BJ (cell line): ENCODE results near the gene RGCC. TPM values are rescaled to one million over a fixed set of nuclear protein-coding genes. Genes with fewer than 3 reads are reported as not detected.

ENCODE experiments used
- CTCF ChIA-PET: fragments of 350-600 bp; formaldehyde crosslinking; extraction: SDS; loops from one replicate; lab custom pipeline; 2021; ENCODE audit warnings: antibody characterized with exemption, inconsistent platforms; lab: Yijun Ruan, JAX
- POLR2A ChIA-PET: fragments of 300-600 bp; sonication (Branson Sonifier 250); formaldehyde crosslinking; extraction: SDS; loops from one replicate; lab custom pipeline; 2021; ENCODE audit warnings: antibody characterized with exemption; lab: Charles Lee
- DNase-seq: peaks from one replicate; pipeline ENCODE4 v3.0.0-alpha.2; 2011; ENCODE audit warnings: low read depth
- H3K27me3 ChIP-seq: 2 replicates; pipeline ENCODE4 v1.6.0; 2011; ENCODE audit warnings: low read length; ENCODE audit not compliant: control insufficient read depth, insufficient read depth
- H3K36me3 ChIP-seq: 2 replicates; pipeline ENCODE4 v1.5.1; 2011; ENCODE audit warnings: low read length; ENCODE audit not compliant: control insufficient read depth, insufficient read depth
- H3K4me3 ChIP-seq: 2 replicates; pipeline ENCODE4 v1.5.1; 2011; ENCODE audit warnings: low read depth, mild to moderate bottlenecking, control low read depth, low read length
- CTCF ChIP-seq: IDR thresholded peaks from 2 replicates; pipeline ENCODE4 v1.5.1; 2011; ENCODE audit warnings: low read depth, mild to moderate bottlenecking, control low read depth, inconsistent platforms, low read length, moderate library complexity; ENCODE audit not compliant: insufficient read depth
- polyA plus RNA-seq: library from polyadenylated mRNA; depleted of rRNA; stranded (reverse); fragments of >200 nt; gene quantifications from 2 replicates; pipeline ENCODE4 v1.2.3, GENCODE V29; 2011

The RGCC gene
- polyA plus RNA-seq, 1 experiment = 5.7 TPM

- ChIA-PET POLR2A (no interaction called here), CTCF (no interaction called here)
- no peaks in the 10 kb centered on the region for H3K36me3 ChIP-seq
- DNase-seq = no peak
- H3K4me3 ChIP-seq = no peak overlapping the region
- TF ChIP-seq CTCF = no peak
- peaks cover 7% of the 10 kb centered on the region for H3K27me3 ChIP-seq
These were observed 3.7 kb upstream of the RGCC start for GRCh38 chr13:41453620-41454019.

- H3K36me3 ChIP-seq = no peaks in the 10 kb centered on the region
- no peak for TF ChIP-seq CTCF
- CTCF ChIA-PET = no interaction called here
- POLR2A ChIA-PET = no interaction called here
- peaks cover 7% of the 10 kb centered on the region for H3K27me3 ChIP-seq
- no peak overlapping the region for H3K4me3 ChIP-seq
- DNase-seq = no peak
These were observed 3.2 kb upstream of the RGCC start for GRCh38 chr13:41454170-41454569.

GRCh38 chr13:41455725-41456419 lies 1.5 kb upstream of the RGCC start:
- POLR2A ChIA-PET = no interaction called here
- H3K4me3 ChIP-seq = no peak overlapping the region
- H3K36me3 ChIP-seq = no peaks in the 10 kb centered on the region
- CTCF ChIA-PET = no interaction called here
- DNase-seq = no peak
- no peak for TF ChIP-seq CTCF
- peaks cover 7% of the 10 kb centered on the region for H3K27me3 ChIP-seq

GRCh38 chr13:41457589-41458186 lies 338 bp downstream of the RGCC start:
- ChIA-PET CTCF (interaction anchor here (1.0 to 2.6 kb wide), 3 partner anchors 27 to 195 kb away, joined by 3 to 21 read pairs (median 5); no protein-coding TSS in a partner anchor), POLR2A (no interaction called here)
- peak overlapping the region; percentile 57 for H3K4me3 ChIP-seq
- no peak for TF ChIP-seq CTCF
- peaks cover 7% of the 10 kb centered on the region for H3K27me3 ChIP-seq
- DNase-seq = no peak
- H3K36me3 ChIP-seq = no peaks in the 10 kb centered on the region; the same call in 1 of the 2 replicates

GRCh38 chr13:41458187-41458760 lies 924 bp downstream of the RGCC start:
- peaks cover 7% of the 10 kb centered on the region for H3K27me3 ChIP-seq
- ChIA-PET POLR2A (no interaction called here), CTCF (interaction anchor here (0.6 to 2.6 kb wide), 18 partner anchors 9 to 196 kb away, joined by 3 to 21 read pairs (median 3); no protein-coding TSS in a partner anchor)
- no peak for DNase-seq
- H3K36me3 ChIP-seq = no peaks in the 10 kb centered on the region; the same call in 1 of the 2 replicates
- peak overlapping the region; percentile 57 for H3K4me3 ChIP-seq
- no peak for TF ChIP-seq CTCF
